ENCODE data around the gene USP50.
"Not testable (repeated sequence)": the region's sequence is repeated elsewhere in the genome, so short reads cannot be mapped to it uniquely, and the experiment has no call there.

USP50 gene

GRCh38 chr15:50546566-50546965 lies at the start of gene USP50:
Gene USP50 (minus strand): TSS chr15:50546666. CDS start chr15:50546525, 141 bp downstream.
- no peak for DNase-seq (ENCODE audit: low read depth)

DNA sequence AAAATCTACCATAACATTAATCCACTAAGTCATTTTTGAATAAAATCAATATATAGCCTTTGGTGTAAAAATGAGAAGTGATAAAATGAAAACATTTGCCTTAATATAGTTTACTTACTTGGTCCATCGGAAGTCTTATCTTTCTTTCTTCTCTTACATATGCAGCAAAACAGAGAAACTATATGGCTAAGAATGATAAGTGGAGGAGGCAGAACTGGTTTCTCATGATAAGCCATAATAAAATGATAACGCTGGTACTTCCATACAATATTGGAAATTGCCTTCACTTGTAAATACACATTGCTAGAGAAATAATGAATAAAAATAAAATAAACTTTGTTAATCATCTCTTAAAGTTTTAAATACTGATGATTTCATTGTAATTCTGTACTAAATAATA lies 47.8 kb upstream of the USP50 start:
- DNase-seq (ENCODE audit: low read depth): no peak

- no peak for DNase-seq (ENCODE audit: low read depth)
These were observed 47.3 kb upstream of the USP50 start for GRCh38 chr15:50593761-50594160.

DNA sequence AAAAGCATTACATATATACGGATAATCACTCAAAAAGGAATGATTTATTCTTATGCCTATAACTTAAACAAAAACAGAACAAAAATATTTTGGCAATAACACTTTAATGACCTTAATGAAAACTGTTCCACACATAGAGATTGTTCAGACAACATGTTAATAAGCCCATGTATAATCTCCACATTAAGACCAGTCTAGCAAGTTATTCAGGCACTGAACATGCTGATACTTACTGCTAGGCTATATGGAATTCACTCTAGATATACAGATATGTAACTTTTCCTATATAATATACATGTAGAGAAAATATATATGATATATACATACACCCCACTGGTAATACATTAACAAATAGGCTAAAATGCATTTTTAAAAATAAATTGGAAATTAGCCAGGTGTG lies 43.8 kb upstream of the USP50 start:
- no peak for DNase-seq (ENCODE audit: low read depth)

DNA sequence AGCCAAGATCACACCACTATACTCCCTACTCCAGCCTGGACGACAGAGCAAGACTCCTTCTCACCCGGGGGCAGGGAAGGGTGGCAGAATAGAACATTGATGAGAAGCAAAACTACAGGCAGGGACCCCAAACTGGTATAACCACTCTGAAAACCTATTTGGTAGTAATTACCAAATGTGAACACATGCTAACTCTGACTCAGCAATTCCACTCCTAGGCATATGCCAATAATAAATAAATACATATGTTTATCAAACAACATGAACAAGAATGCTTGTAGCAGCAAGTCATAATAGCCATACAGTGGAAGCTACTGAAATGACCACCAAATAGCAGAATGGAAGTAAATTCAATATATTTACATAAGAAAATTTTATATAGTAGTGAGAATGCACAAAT lies 31.0 kb upstream of the USP50 start:
- no peak for DNase-seq (ENCODE audit: low read depth)

GRCh38 chr15:50576166-50576565 lies 29.7 kb upstream of the USP50 start:
- no peak for DNase-seq (ENCODE audit: low read depth)

DNA sequence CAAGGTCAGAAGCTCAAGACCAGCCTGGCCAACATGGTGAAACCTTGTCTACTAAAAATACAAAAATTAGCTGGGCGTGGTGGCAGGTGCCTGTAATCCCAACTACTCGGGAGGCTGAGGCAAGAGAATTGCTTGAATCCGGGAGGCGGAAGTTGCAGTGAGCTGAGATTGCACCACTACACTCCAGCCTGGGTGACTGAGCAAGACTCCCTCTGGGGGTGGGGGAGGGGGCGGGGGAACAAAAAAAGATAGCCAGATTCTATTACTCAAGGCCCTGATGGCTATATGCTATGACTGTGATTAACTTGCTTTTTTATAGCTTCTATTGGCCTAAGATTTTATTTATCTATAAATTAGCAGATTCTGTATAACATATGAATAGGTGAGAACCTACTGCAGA lies 27.4 kb upstream of the USP50 start:
- DNase-seq (ENCODE audit: low read depth): not testable (repeated sequence)

- no peak for DNase-seq (ENCODE audit: low read depth)
These were observed 17.3 kb upstream of the USP50 start for GRCh38 chr15:50563756-50564155.

GRCh38 chr15:50562735-50563640 lies 16.5 kb upstream of the USP50 start:
- DNase-seq (ENCODE audit: low read depth): no peak

- DNase-seq (ENCODE audit: low read depth): no peak
These were observed 11.5 kb upstream of the USP50 start for GRCh38 chr15:50558012-50558411.

DNA sequence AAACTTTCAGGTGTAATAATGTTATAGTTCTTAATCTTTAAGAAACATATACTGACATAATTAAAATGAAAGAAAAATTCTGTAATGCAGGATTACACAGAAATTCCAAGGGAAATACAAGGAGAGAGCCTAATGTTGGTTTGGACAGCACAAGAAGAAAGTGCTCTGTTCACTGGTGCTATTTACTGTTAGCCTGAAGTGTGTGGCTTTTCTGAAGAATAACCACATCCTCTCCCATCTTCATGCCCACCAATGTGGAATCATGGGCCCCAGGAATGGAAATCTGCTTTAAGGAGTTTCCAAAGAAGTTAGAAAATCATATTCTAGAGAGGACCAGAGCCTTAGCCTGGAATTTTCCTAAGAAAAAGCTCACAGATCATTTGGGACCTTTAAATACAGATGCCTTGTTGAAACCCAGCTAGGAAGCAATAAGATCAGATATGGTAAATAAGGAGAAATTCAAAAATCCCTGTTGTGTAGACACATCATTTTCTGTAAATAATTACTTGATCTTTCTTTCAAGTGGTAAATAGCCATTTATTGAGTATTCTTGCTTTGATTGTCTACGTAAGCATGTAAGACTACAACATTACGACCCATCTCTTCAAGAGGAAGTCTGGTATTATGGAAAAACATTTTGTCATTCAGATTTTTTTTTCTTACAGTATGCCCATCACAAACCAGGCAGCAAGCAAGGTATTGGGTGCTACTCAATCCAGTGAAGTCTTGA lies 10.3 kb upstream of the USP50 start:
- DNase-seq (ENCODE audit: low read depth): no peak

GRCh38 chr15:50552238-50552637 lies 5.8 kb upstream of the USP50 start:
- no peak for DNase-seq (ENCODE audit: low read depth)

DNA sequence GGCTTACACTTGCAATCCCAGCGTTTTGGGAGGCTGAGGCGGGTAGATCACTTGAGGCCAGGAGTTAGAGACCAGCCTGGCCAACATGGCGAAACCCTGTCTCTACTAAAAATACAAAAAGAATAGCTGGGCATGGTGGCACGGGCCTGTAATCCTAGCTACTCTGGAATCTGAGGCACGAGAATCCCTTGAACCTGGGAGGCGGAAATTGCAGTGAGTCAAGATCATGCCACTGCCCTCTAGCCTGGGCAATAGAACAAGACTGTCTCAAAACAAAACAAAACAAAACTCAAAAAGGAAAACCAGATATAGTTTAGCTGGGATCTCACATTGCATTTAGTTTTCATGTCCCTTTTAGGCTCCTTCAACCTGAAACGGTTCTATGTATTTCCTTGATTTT lies 2.9 kb upstream of the USP50 start:
- no peak for DNase-seq (ENCODE audit: low read depth)

- DNase-seq (ENCODE audit: low read depth): no peak
These were observed 2.1 kb downstream of the USP50 start for GRCh38 chr15:50544368-50544767.

DNA sequence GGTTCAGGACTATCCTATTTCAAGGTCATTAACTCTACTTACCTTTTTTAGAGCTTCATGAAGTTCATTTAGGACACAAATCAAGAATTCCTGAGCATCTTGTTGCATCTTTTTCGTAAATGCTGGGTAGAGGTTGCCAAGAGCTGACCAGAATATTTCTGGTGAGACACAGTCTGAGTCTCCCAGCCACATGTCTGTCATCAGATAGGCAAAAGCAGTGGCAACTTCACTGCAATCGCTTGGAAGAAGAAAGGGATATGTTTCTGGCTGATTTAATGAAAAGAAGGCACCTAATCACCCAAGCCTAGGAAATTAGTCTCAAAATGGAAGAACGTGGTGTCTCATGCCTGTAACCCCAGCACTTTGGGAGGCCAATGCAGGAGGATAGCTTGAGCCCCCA lies 2.9 kb downstream of the USP50 start:
- DNase-seq (ENCODE audit: low read depth): peak; percentile 40

GRCh38 chr15:50542887-50543210 lies 3.6 kb downstream of the USP50 start:
- DNase-seq (ENCODE audit: low read depth): peak; percentile 19

GRCh38 chr15:50531766-50532165 lies 14.7 kb downstream of the USP50 start:
- no peak for DNase-seq (ENCODE audit: low read depth)

DNA sequence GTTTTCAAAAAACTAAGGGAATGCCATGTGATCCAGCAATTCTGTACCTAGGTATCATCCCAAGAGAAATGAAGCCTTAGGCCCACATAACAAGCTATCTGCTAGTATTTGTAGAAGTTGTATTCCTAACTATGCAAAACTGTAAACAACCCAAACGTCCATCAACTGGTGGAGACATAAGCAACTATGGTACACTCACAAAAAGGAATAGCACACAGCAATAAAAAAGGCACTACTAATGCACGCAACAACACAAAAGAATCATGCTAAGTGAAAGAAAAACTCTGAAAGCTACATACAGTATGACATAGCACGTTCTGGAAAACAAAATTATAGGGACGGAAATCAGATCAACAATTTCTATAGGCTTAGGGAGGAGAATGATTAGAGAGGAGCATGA lies 15.3 kb downstream of the USP50 start:
- no peak for DNase-seq (ENCODE audit: low read depth)

- DNase-seq (ENCODE audit: low read depth): peak; percentile 26
These were observed 22.6 kb downstream of the USP50 start for GRCh38 chr15:50523851-50524251.

GRCh38 chr15:50519740-50520425 lies 26.6 kb downstream of the USP50 start:
- DNase-seq (ENCODE audit: low read depth): no peak

- DNase-seq (ENCODE audit: low read depth): no peak
These were observed 33.5 kb downstream of the USP50 start for GRCh38 chr15:50513001-50513400.

DNA sequence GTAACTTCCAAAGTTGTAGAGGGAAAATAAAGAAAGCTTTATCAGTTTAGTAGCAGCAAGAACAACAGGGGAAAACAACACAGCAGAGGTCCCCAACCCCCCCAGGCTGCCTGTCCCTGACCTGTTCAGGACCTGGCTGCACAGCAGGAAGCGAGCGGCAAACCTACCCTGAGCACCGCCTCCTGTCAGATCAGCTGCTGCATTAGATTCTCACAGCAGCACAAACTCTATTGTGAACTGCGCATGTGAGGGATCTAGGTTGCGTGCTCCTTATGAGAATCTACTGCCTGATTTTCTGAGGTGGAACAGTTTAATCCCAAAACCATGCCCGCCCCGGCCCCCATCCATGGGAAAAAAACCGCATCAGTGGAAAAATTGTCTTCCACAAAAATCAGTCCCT lies 40.3 kb downstream of the USP50 start:
- DNase-seq (ENCODE audit: low read depth): no peak

GRCh38 chr15:50505656-50506055 lies 40.8 kb downstream of the USP50 start:
- not testable (repeated sequence) for DNase-seq (ENCODE audit: low read depth)
